HUDEP-2 (cell line): ENCODE data around the gene EFCAB6.

Experiments used
- DNase-seq, 76 experiments: peaks; one replicate each; lab custom pipeline; 2025; ENCODE audit not compliant: unreplicated experiment in 76 of 76; lab: John Stamatoyannopoulos, UW

The EFCAB6 gene

GRCh38 chr22:43488937-43489336 is 323.2 kb downstream of the EFCAB6 start:
- no peak for DNase-seq

- no peak for DNase-seq
Observed at GRCh38 chr22:43488031-43488866, 323.9 kb downstream of the EFCAB6 start.

GRCh38 chr22:43487311-43488030 is 324.6 kb downstream of the EFCAB6 start:
- DNase-seq = no peak

GRCh38 chr22:43485502-43486089 is 326.5 kb downstream of the EFCAB6 start:
- DNase-seq = no peak

DNA sequence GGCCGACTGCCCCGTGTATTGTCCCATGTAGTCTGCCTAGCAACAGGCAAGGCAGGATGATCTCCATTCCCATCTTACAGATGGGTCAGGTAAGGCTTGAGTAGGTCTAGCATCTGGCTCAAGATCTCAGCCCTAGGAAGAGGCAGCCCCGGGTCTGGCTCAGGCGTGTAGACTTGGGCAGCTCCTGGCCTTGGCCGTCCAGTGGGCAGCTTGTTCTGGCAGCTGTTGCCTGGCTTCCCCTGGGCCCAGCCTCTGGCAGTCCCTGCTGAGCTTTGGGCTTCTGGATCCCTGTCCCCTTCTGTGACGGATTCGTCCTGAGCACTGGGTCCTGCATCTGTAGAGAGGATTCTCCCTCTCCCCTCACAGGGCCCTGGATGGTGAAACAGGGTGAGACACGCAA is 327.9 kb downstream of the EFCAB6 start:
- DNase-seq = no peak

GRCh38 chr22:43483669-43484068 is 328.4 kb downstream of the EFCAB6 start:
- no peak for DNase-seq

DNA sequence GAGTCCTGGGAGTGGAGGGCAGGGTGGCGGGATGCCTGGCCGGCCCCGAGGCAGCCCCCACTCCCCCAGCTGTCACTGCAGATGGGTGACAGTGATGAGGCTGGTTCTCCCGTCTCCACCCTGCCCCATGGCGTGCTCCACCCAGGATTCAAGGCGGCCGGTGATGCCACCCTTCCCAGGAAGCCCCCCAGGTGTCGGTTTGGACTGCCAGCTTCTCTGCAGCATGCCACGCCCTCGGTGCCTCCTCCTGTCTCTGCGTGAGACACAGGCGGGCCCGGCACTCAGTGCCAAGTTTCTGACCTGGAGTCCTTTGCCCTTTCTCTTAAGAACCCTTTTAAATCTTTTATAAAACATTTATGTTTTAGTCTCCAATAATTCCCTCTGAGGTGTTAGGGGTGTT is 328.8 kb downstream of the EFCAB6 start:
- DNase-seq = no peak

GRCh38 chr22:43482318-43482625 is 329.8 kb downstream of the EFCAB6 start:
- DNase-seq = no peak

- DNase-seq = peak in 1 of 76 experiments; percentile 0
Observed at GRCh38 chr22:43481568-43482317, 330.4 kb downstream of the EFCAB6 start.

DNA sequence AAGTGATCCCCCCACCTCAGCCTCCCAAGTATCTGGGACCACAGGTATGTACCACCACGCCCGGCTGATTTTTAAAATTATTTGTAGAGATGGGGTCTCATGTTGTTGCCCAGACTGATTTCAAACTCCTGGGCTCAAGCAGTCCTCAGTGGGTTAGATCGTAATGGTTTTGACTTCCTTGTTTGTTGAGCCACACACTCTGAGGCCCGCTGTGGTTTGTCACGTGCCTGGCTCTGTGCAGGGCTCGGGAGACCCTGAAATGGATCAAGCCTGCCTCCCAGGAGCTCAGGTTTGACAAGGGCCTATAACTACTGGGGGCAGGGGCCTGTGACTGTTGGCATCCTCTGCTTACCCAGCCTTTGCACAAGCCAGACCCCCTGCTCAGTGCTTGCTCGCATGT is 332.1 kb downstream of the EFCAB6 start:
- DNase-seq = no peak

DNA sequence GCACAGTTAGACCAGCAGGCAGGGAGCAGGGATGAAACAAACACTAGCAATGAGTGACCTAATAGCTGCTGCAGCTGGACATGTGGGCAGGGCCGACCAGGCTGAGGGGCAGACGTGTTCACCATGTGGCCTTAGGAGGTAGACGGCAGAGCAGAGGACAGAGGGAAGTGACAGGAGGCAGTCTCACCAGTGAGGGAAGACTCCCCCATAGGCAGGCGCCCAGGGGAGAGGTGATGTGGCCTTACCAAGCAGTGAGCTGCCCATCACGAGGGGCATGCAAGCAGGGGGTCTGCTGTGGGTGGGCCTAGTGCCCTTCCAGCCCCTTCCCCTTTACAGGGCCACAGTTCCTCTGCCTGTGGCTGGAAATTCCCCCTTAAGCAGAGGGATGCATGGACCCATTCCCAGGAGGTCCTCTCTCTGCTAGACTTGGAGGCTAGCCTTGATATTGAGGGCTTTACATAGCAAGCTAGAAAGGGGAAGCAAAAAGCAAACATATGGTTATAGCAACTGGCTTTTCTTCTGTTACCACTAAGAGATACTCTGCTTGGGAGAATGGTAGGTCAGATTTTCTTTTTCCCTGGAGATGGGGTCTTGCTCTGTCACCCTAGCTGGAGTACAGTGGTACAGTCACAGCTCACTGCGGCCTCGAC is 332.7 kb downstream of the EFCAB6 start:
- no peak for DNase-seq
